SJSA1 (cell line): Measurements from ENCODE around the gene RBKS. TPM values are rescaled to one million over a fixed set of nuclear protein-coding genes. Genes with fewer than 3 reads are reported as not detected.

Source experiments
- DNase-seq, 2 experiments: peaks; one replicate each; pipeline ENCODE4 v3.0.0-alpha.2; 2015 to 2020; ENCODE audit warnings: low spot score in 2 of 2, low read depth in 1 of 2
- H3K27ac ChIP-seq: fragments of 250-450 bp; sonication (Bioruptor Pico); 2 replicates; pipeline ENCODE4 v1.5.1; 2020; ENCODE audit warnings: mild to moderate bottlenecking, moderate library complexity
- H3K27me3 ChIP-seq: fragments of 250-450 bp; sonication (Bioruptor Pico); replicated peaks from 2 replicates; pipeline ENCODE4 v1.5.1; 2020; ENCODE audit warnings: mild to moderate bottlenecking, moderate library complexity
- H3K36me3 ChIP-seq: fragments of 250-450 bp; sonication (Bioruptor Pico); 2 replicates; pipeline ENCODE4 v1.5.1; 2020; ENCODE audit warnings: mild to moderate bottlenecking
- H3K4me1 ChIP-seq: fragments of 250-450 bp; sonication (Bioruptor Pico); replicated peaks from 2 replicates; pipeline ENCODE4 v1.6.1; 2021; ENCODE audit warnings: mild to moderate bottlenecking
- H3K4me3 ChIP-seq: fragments of 250-450 bp; sonication (Bioruptor Pico); 2 replicates; pipeline ENCODE4 v1.5.1; 2020; ENCODE audit warnings: mild to moderate bottlenecking
- H3K9me3 ChIP-seq: fragments of 250-450 bp; sonication (Bioruptor Pico); replicated peaks from 2 replicates; pipeline ENCODE4 v1.5.1; 2020; ENCODE audit warnings: mild to moderate bottlenecking
- total RNA-seq: library from RNA; depleted of rRNA; stranded (reverse); fragments of >200 nt; shearing (Covaris generic); gene quantifications from 2 replicates; pipeline ENCODE4 v1.2.3, GENCODE V29; 2014

The RBKS gene
- total RNA-seq, 1 experiment from 2014 or later: 1.3 TPM

GRCh38 chr2:27915191-27915590 is 25.0 kb upstream of the RBKS start:
- Histone ChIP-seq H3K36me3 (no peaks in the 10 kb centered on the region), H3K9me3 (no peaks in the 10 kb centered on the region), H3K27ac (no peak overlapping the region), H3K4me1 (no peaks in the 10 kb centered on the region), H3K27me3 (no peaks in the 10 kb centered on the region), H3K4me3 (no peak overlapping the region)
- no peak for DNase-seq

GRCh38 chr2:27914805-27915175 is 24.6 kb upstream of the RBKS start:
- DNase-seq: no peak
- no peak overlapping the region for H3K27ac ChIP-seq
- H3K36me3 ChIP-seq: no peaks in the 10 kb centered on the region
- H3K9me3 ChIP-seq: no peaks in the 10 kb centered on the region
- no peaks in the 10 kb centered on the region for H3K4me1 ChIP-seq
- H3K4me3 ChIP-seq: no peak overlapping the region
- no peaks in the 10 kb centered on the region for H3K27me3 ChIP-seq

GRCh38 chr2:27914041-27914804 is 24.0 kb upstream of the RBKS start:
- H3K9me3 ChIP-seq: no peaks in the 10 kb centered on the region
- DNase-seq: no peak
- no peaks in the 10 kb centered on the region for H3K36me3 ChIP-seq
- H3K27ac ChIP-seq: no peak overlapping the region
- H3K4me3 ChIP-seq: no peak overlapping the region
- no peaks in the 10 kb centered on the region for H3K4me1 ChIP-seq
- no peaks in the 10 kb centered on the region for H3K27me3 ChIP-seq

- Histone ChIP-seq H3K4me1 (no peaks in the 10 kb centered on the region), H3K4me3 (no peak overlapping the region), H3K36me3 (no peaks in the 10 kb centered on the region), H3K27ac (no peak overlapping the region), H3K27me3 (no peaks in the 10 kb centered on the region), H3K9me3 (no peaks in the 10 kb centered on the region)
- no peak for DNase-seq
Observed at GRCh38 chr2:27912512-27912911, 22.3 kb upstream of the RBKS start.

GRCh38 chr2:27911458-27912210 is 21.4 kb upstream of the RBKS start:
- Histone ChIP-seq H3K9me3 (no peaks in the 10 kb centered on the region), H3K36me3 (no peaks in the 10 kb centered on the region), H3K27ac (no peak overlapping the region), H3K4me1 (no peaks in the 10 kb centered on the region), H3K27me3 (no peaks in the 10 kb centered on the region), H3K4me3 (no peak overlapping the region)
- no peak for DNase-seq

- Histone ChIP-seq H3K4me3 (no peak overlapping the region), H3K4me1 (no peaks in the 10 kb centered on the region), H3K27ac (no peak overlapping the region), H3K9me3 (no peaks in the 10 kb centered on the region), H3K36me3 (no peaks in the 10 kb centered on the region), H3K27me3 (no peaks in the 10 kb centered on the region)
- no peak for DNase-seq
Observed at GRCh38 chr2:27909901-27910300, 19.7 kb upstream of the RBKS start.

- Histone ChIP-seq H3K4me3 (no peak overlapping the region), H3K9me3 (no peaks in the 10 kb centered on the region), H3K4me1 (peaks cover 7% of the 10 kb centered on the region; the same call in 1 of the 2 replicates), H3K27ac (no peak overlapping the region), H3K36me3 (no peaks in the 10 kb centered on the region), H3K27me3 (no peaks in the 10 kb centered on the region)
- DNase-seq: no peak
Observed at GRCh38 chr2:27907547-27907946, 17.4 kb upstream of the RBKS start.

- Histone ChIP-seq H3K4me3 (no peak overlapping the region), H3K4me1 (peaks cover 7% of the 10 kb centered on the region; the same call in 1 of the 2 replicates), H3K27ac (no peak overlapping the region), H3K9me3 (no peaks in the 10 kb centered on the region), H3K36me3 (no peaks in the 10 kb centered on the region), H3K27me3 (no peaks in the 10 kb centered on the region)
- no peak for DNase-seq
Observed at GRCh38 chr2:27906074-27906473, 15.9 kb upstream of the RBKS start.

GRCh38 chr2:27904405-27904665 is 14.1 kb upstream of the RBKS start:
- H3K9me3 ChIP-seq: no peaks in the 10 kb centered on the region
- no peak for DNase-seq
- H3K4me1 ChIP-seq: peaks cover 7% of the 10 kb centered on the region; the same call in 1 of the 2 replicates
- H3K27ac ChIP-seq: no peak overlapping the region
- no peak overlapping the region for H3K4me3 ChIP-seq
- H3K27me3 ChIP-seq: no peaks in the 10 kb centered on the region
- no peaks in the 10 kb centered on the region; the same call in 1 of the 2 replicates for H3K36me3 ChIP-seq

- DNase-seq: no peak
- no peaks in the 10 kb centered on the region; the same call in 1 of the 2 replicates for H3K36me3 ChIP-seq
Observed at GRCh38 chr2:27903649-27904404, 13.6 kb upstream of the RBKS start.

GRCh38 chr2:27903018-27903417 is 12.8 kb upstream of the RBKS start:
- Histone ChIP-seq H3K4me3 (no peak overlapping the region), H3K36me3 (no peaks in the 10 kb centered on the region; the same call in 1 of the 2 replicates), H3K9me3 (no peaks in the 10 kb centered on the region), H3K27me3 (no peaks in the 10 kb centered on the region), H3K4me1 (peaks cover 7% of the 10 kb centered on the region; the same call in 1 of the 2 replicates), H3K27ac (no peak overlapping the region)
- DNase-seq: no peak

More at GRCh38 chr2:27903649-27904404, 13.6 kb upstream of the RBKS start:
- peaks cover 7% of the 10 kb centered on the region; the same call in 1 of the 2 replicates for H3K4me1 ChIP-seq
- H3K4me3 ChIP-seq: no peak overlapping the region
- no peaks in the 10 kb centered on the region for H3K9me3 ChIP-seq
- no peak overlapping the region for H3K27ac ChIP-seq
- H3K27me3 ChIP-seq: no peaks in the 10 kb centered on the region

GRCh38 chr2:27902098-27902497 is 11.9 kb upstream of the RBKS start:
- no peak overlapping the region for H3K27ac ChIP-seq
- H3K4me1 ChIP-seq: peaks cover 7% of the 10 kb centered on the region; the same call in 1 of the 2 replicates
- no peaks in the 10 kb centered on the region for H3K27me3 ChIP-seq
- no peaks in the 10 kb centered on the region; the same call in 1 of the 2 replicates for H3K36me3 ChIP-seq
- no peak for DNase-seq
- no peak overlapping the region for H3K4me3 ChIP-seq
- H3K9me3 ChIP-seq: no peaks in the 10 kb centered on the region

- no peak for DNase-seq
- no peaks in the 10 kb centered on the region for H3K27me3 ChIP-seq
- H3K4me3 ChIP-seq: no peak overlapping the region
- peaks cover 7% of the 10 kb centered on the region; the same call in 1 of the 2 replicates for H3K36me3 ChIP-seq
- H3K9me3 ChIP-seq: no peaks in the 10 kb centered on the region
- H3K27ac ChIP-seq: no peak overlapping the region
- H3K4me1 ChIP-seq: peaks cover 7% of the 10 kb centered on the region; the same call in 1 of the 2 replicates
Observed at GRCh38 chr2:27901234-27901633, 11.0 kb upstream of the RBKS start.

- H3K27me3 ChIP-seq: no peaks in the 10 kb centered on the region
- H3K27ac ChIP-seq: no peak overlapping the region
- no peaks in the 10 kb centered on the region for H3K9me3 ChIP-seq
- no peak overlapping the region for H3K4me3 ChIP-seq
- no peak for DNase-seq
- H3K4me1 ChIP-seq: no peaks in the 10 kb centered on the region
- peaks cover 11% of the 10 kb centered on the region; the same call in 1 of the 2 replicates for H3K36me3 ChIP-seq
Observed at GRCh38 chr2:27897717-27898116, 7.5 kb upstream of the RBKS start.
